HG03558 (cell line): ENCODE results near the gene TCF3.
"Not testable (repeated sequence)": the region's sequence is repeated elsewhere in the genome, so short reads cannot be mapped to it uniquely, and the experiment has no call there.

Source experiments
- ATAC-seq: cut with Tn5 transposase; IDR thresholded peaks from one replicate; pipeline ENCODE4 v1.9.1; 2021; ENCODE audit warnings: moderate number of reproducible peaks; ENCODE audit not compliant: unreplicated experiment; ENCODE audit errors: extremely low read depth

TCF3 gene

DNA sequence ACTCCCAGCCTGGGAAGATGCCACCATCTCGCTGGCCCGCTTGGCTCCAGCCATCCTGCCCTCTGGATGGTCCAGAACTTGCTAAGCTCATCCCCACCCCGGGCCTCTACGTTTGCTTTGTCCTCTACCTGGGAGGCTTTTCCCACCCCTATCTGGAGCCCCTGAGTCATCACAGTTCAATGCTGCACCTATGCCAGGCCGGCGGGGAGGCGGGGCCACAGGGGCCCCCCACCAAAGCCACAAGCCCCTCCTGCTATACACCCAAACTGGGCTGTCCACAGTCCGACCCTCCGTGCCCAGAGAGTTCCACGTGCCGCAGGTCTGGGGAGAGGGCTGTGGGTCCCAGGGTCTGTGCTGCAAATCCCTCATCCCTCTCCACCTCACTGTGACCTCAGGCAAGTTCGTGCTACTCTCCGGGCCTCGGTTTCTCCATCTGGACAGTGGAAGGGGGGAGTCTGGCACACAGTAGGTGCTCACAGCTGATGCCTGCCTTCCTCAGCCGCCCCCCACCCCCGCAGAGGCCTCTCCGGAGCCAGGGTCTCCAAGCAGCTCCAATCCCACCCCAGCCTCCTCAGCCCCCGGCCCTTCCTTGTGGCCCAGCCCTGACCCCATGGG lies 1.9 kb upstream of the TCF3 start:
- no peak for ATAC-seq

- ATAC-seq = no peak
Measured at GRCh38 chr19:1653300-1653628, 849 bp upstream of the TCF3 start.

DNA sequence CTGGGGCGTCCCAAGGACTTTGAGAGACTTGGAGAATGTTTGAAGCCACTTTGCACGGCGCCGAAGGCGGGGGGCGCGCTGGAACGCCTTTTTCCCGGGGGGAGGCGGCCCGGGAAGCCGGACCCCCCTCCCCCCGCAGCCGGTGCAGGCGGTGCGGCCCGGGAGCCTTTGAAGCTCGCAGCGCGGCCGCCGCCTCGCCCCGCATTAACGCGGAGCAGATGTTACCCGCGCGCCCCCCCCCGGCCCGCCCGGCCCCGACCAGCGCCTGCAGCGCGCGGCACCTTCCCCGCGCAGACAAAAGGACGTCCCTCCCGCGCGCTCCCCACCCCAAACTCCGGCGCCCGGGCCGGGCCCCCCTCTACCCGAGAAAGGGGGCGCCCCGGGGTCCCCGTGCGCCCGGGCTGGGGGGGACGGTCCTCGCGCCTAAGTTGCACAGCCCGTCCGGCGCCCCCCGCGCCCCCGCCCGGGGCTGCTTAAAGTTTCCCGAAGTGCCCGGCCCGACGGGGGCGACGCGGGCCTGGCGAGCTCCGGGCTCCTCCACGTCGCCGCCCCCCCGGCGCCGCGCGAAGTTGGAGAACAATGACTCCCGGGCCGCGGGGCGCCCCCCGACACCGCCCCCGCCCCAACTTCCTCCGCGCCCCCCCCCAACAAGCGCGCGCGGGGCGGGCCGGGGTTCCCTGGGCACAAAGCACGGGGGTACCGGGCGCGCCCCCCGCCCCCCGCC lies 685 bp downstream of the TCF3 start:
- no peak for ATAC-seq

DNA sequence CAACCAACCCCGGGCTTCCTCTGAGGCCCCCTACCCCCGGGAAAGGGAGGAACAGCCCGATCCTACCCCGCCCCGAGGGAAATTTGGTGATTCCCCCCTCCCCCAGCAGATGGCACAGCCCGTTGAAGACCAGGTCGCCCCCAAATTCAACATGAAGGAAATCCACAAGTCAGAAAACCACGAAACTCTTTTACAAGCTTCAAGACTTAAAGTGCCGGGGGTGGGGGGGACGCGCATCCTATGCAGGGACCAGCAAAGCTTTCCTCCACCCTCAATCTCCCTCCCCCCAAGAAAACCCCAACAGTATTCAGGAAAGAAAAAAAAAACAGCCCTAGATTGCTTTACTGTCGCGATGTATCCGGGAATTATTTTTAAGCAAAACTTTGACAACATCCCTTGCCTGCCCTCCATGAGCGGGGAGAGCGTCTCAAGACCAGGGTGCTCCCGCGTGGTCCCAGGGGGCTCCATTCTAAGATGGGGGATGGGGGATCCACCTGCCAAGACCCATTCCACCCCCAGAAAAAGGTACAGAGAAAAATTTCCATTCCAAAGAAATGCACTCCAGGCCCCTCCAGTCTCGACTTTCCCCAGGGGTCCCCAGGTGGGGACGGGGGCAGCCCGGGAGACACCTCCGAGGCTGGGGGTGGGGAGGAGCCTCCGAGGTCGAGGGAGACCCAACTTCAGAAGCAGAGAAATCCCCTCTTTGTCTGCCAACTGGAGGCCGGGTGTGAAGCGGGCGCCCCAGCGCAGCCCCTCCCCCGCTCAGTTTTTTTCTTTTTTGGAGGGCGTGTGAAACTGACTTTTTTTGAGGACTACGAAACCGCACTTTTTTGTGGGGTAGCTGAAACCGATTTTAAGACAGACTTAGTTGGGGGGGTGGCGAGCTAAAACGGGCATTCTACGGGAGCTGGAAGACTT lies 1.5 kb downstream of the TCF3 start:
- ATAC-seq = no peak

GRCh38 chr19:1649706-1650649 lies 2.4 kb downstream of the TCF3 start:
- ATAC-seq = no peak

- no peak for ATAC-seq
Measured at GRCh38 chr19:1648920-1649541, 3.4 kb downstream of the TCF3 start.

DNA sequence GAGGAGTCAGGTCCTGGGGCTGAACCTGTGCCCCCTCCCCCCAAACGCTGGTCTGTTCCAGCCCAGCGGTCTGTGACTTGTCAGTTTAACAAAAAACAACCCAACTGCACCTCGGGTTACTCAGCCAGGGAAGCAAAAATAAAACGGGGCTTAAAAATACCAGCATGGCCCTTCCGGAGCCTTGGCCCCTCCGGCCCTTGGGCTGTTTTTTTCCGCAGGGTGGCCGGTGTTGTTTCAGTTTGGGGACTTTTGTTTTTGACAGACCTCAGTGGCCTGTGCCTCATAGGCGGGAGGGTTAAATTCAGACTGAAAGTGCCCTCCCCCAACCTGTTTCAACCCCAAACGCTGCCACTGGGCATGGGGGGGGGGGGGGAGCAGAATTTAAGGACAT lies 4.0 kb downstream of the TCF3 start:
- no peak for ATAC-seq

- ATAC-seq = no peak
Measured at GRCh38 chr19:1647501-1648458, 4.6 kb downstream of the TCF3 start.

GRCh38 chr19:1646659-1647453 lies 5.6 kb downstream of the TCF3 start:
- no peak for ATAC-seq

GRCh38 chr19:1646149-1646548 lies 6.3 kb downstream of the TCF3 start:
- no peak for ATAC-seq

DNA sequence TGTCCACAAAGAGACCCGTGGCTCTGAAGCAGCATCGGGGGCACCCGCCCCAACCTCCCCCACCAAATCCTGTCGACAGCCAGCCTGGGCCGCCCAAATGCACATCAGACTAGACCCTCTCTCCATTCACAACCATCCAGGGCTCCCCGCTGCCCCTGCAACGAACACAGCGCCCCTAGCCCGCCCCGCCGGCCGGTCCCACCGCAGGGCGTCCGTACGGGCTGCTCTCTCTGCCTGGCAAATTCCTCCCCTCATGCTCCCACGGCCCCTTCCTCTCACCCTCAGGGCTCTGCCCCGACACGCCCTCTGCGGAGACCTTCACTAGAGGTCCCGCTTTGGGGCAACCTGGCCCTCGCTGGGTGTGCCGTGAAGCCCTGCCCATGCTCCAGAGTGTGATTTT lies 7.1 kb downstream of the TCF3 start:
- ATAC-seq = no peak

DNA sequence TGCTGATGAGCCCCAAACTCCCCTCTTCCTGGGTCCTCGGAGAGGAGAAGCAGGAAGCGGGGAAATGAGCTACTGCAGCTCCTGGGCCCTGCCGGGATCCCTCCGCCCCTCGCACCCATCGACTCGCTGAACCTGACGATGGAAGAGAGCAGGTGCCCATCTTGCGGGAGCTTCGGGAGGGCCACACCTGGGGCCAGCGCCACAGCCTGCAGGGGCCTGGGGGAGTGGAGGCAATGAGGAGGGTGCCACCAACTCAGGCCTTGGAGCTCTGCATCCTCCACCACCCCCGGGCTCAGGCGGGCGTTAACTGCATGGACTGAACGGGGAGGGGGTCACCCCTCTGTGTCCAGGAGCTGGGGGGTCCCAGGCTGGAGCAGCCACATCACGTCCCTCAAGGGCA lies 8.3 kb downstream of the TCF3 start:
- ATAC-seq = no peak

DNA sequence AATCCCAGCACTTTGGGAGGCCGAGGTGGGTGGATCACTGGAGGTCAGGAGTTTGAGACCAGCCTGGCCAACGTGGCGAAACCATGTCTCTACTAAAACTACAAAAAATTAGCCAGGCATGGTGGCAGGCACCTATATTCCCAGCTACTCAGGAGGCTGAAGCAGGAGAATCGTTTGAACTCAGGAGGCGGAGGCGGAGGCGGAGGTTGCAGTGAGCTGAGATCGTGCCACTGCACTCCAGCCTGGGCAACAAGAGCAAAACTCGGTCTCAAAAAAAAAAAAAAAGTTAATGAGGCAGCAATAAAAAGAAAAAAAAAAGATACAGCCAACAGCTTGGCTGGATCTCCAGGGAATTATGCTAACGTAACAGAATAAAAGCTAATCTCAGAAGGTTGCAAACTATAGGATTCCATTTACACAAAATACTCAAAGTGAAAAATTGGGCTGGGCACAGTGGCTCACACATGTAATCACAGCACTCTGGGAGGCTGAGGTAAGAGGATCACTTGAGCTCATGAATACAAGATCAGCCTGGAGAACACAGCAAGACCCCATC lies 11.4 kb downstream of the TCF3 start:
- not testable (repeated sequence) for ATAC-seq

- no peak for ATAC-seq
Measured at GRCh38 chr19:1636325-1637236, 15.8 kb downstream of the TCF3 start.

GRCh38 chr19:1634938-1635243 lies 17.5 kb downstream of the TCF3 start:
- no peak for ATAC-seq

DNA sequence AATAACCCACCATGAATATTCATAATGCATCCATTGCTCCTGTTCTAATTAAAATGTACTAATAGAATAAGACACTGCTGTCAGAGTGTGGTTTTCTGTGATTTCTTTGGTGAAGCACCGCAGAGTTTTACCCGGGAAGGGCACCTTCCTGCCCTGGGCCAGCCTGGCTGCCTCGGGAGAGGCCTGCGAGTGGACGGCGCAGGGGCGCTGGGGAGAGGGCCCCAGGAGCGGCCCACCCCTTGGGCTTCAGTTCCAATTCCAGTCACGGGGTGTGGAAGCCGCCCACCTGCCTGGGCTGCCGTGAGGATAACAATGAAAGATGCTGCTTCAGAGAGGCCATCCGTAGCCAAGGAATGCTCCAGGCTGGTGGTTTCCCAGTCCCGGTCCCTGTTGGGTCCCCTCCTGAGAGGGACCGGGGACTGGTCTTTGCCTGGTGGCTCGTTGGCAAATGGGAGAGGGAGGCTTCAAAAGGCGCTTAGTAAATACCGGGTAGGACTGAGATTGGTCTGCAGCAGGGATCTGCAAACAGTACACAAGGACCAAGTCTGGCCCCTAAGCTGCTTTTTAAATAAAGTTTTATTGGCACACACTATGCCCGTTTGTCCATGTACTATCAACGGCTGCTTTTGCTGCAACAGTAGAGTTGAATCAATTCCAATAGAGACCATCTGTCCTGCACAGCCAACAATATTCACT lies 18.0 kb downstream of the TCF3 start:
- no peak for ATAC-seq
